Panc1 (cell line): Measurements from ENCODE around the gene KCNH1. TPM values are rescaled to one million over a fixed set of nuclear protein-coding genes. Genes with fewer than 3 reads are reported as not detected.

Source experiments
- ATAC-seq: fragments of 200-7000 bp; cut with Tn5 transposase; 2 replicates; pipeline ENCODE4 v1.9.1; 2020; ENCODE audit warnings: mild to moderate bottlenecking, moderate library complexity
- BruUV-seq: library from RNA; stranded (reverse); fragments of 400-500 nt; replicated peaks from 2 replicates; lab custom pipeline; 2021; lab: Mats Ljungman, UMichigan
- CTCF ChIA-PET: fragments of 300-600 bp; sonication (Branson Sonifier 250); formaldehyde crosslinking; loops from one replicate; lab custom pipeline; 2022; ENCODE audit warnings: antibody characterized with exemption; lab: Charles Lee
- POLR2A ChIA-PET: fragments of 300-600 bp; sonication (Branson Sonifier 250); formaldehyde crosslinking; loops from one replicate; lab custom pipeline; 2022; ENCODE audit warnings: antibody characterized with exemption; lab: Charles Lee
- DNase-seq: peaks from one replicate; pipeline ENCODE4 v3.0.0-alpha.2; 2010; ENCODE audit warnings: low read depth, low spot score
- H3K27ac ChIP-seq: 2 replicates; pipeline ENCODE4 v1.5.1; 2011; ENCODE audit warnings: mild to moderate bottlenecking, low read length, inconsistent platforms
- H3K27me3 ChIP-seq: fragments of 200-500 bp; sonication (Bioruptor generic); 2 replicates; pipeline ENCODE4 v1.6.0; 2014; ENCODE audit warnings: low read length, inconsistent platforms; ENCODE audit not compliant: control insufficient read depth, insufficient read depth
- H3K36me3 ChIP-seq: fragments of 200-500 bp; sonication (Bioruptor generic); 2 replicates; pipeline ENCODE4 v1.5.1; 2014; ENCODE audit warnings: inconsistent platforms, mild to moderate bottlenecking, low read length, moderate library complexity; ENCODE audit not compliant: control insufficient read depth, insufficient read depth
- H3K4me1 ChIP-seq: 2 replicates; pipeline ENCODE4 v1.5.1; 2011; ENCODE audit warnings: inconsistent platforms, mild to moderate bottlenecking, low read length, moderate library complexity; ENCODE audit not compliant: control insufficient read depth, insufficient read depth
- H3K4me3 ChIP-seq, 2 experiments: 2 replicates each; pipeline ENCODE4 v1.5.1; 2011 to 2012; ENCODE audit warnings: low read depth in 2 of 2, low read length in 2 of 2, mild to moderate bottlenecking in 2 of 2, inconsistent platforms in 1 of 2, moderate library complexity in 1 of 2
- H3K9me3 ChIP-seq: fragments of 200-500 bp; sonication (Bioruptor generic); 2 replicates; pipeline ENCODE4 v1.5.1; 2014; ENCODE audit warnings: low read depth, mild to moderate bottlenecking, inconsistent platforms, low read length, moderate library complexity; ENCODE audit not compliant: control insufficient read depth, insufficient read depth
- CTCF ChIP-seq: fragments of 450-650 bp; IDR thresholded peaks from 2 replicates; pipeline ENCODE4 v1.5.1; 2017; ENCODE audit warnings: mild to moderate bottlenecking
- POLR2AphosphoS5 ChIP-seq: IDR thresholded peaks from 2 replicates; pipeline ENCODE4 v1.6.1; 2012; ENCODE audit warnings: mild to moderate bottlenecking, low read depth, low read length, moderate library complexity
- REST ChIP-seq, 2 experiments: IDR thresholded peaks; 2 replicates each; pipeline ENCODE4 v1.6.1; 2011 to 2012; ENCODE audit warnings: low read depth in 2 of 2, control low read depth in 1 of 2, low read length in 1 of 2, mild to moderate bottlenecking in 1 of 2, moderate library complexity in 1 of 2; ENCODE audit not compliant: insufficient read depth in 1 of 2
- SIN3A ChIP-seq: IDR thresholded peaks from 2 replicates; pipeline ENCODE4 v1.6.1; 2012; ENCODE audit warnings: low read depth, mild to moderate bottlenecking, low read length, moderate library complexity, borderline replicate concordance; ENCODE audit not compliant: insufficient read depth
- TCF7L2 ChIP-seq: IDR thresholded peaks from 2 replicates; pipeline ENCODE4 v1.6.1; 2011; ENCODE audit warnings: mild to moderate bottlenecking, low read depth, low read length, inconsistent platforms
- in situ Hi-C: cut with HindIII; loops from 2 replicates; pipeline ENCODE4 v1.10.0; 2016; ENCODE audit warnings: low sequenced_read_pairs, low pct_unique_long_range_greater_than_20kb
- intact Hi-C: fragments of 100-400 bp; cut with micrococcal nuclease; formaldehyde crosslinking; loops from one replicate; pipeline ENCODE4 v1.10.0; 2022; ENCODE audit not compliant: unreplicated experiment
- total RNA-seq: library from RNA; stranded (reverse); gene quantifications from one replicate; pipeline ENCODE4 v1.2.1, GENCODE V29; 2021; ENCODE audit not compliant: unreplicated experiment

KCNH1 gene
- total RNA-seq, 1 experiment from 2014 or later: not detected

- in situ Hi-C loops: no loop called here
- BruUV-seq: no TSS peak
- Histone ChIP-seq H3K9me3 (no peaks in the 10 kb centered on the region), H3K4me1 (no peaks in the 10 kb centered on the region), H3K27ac (no peak overlapping the region), H3K36me3 (no peaks in the 10 kb centered on the region), H3K27me3 (peaks cover 8% of the 10 kb centered on the region; the same call in 1 of the 2 replicates), H3K4me3 (no peak overlapping the region)
- ChIA-PET CTCF (no interaction called here), POLR2A (no interaction called here)
- TF ChIP-seq SIN3A: no peak
- TF ChIP-seq REST (IDR thresholded peaks at IDR 0.05; ENCODE audit: insufficient read depth in 1 of 2, low read depth in 2 of 2, low read length in 1 of 2): no peak
- TF ChIP-seq POLR2AphosphoS5: no peak
- TF ChIP-seq CTCF: no peak
- no peak for TF ChIP-seq TCF7L2
- intact Hi-C loops: no loop called here
- no peak for ATAC-seq
- DNase-seq: no peak
Observed at GRCh38 chr1:211113566-211113965, 20.4 kb downstream of the KCNH1 start.

- H3K9me3 ChIP-seq: no peaks in the 10 kb centered on the region
- ATAC-seq (no peak), DNase-seq (no peak)
- CTCF ChIA-PET: no interaction called here
- no peaks in the 10 kb centered on the region for H3K36me3 ChIP-seq
- TF ChIP-seq POLR2AphosphoS5: no peak
- no peak for TF ChIP-seq SIN3A
- no peak for TF ChIP-seq TCF7L2
- TF ChIP-seq REST (IDR thresholded peaks at IDR 0.05; ENCODE audit: insufficient read depth in 1 of 2, low read depth in 2 of 2, low read length in 1 of 2): no peak
- no peak for TF ChIP-seq CTCF
- H3K4me1 ChIP-seq: no peaks in the 10 kb centered on the region
- H3K27me3 ChIP-seq: peaks cover 8% of the 10 kb centered on the region; the same call in 1 of the 2 replicates
- no peak overlapping the region for H3K27ac ChIP-seq
- BruUV-seq: no TSS peak
- intact Hi-C loops: no loop called here
- POLR2A ChIA-PET: no interaction called here
- H3K4me3 ChIP-seq: no peak overlapping the region
- in situ Hi-C loops: no loop called here
Observed at GRCh38 chr1:211111351-211111750, 22.6 kb downstream of the KCNH1 start.
